ENCODE data around the gene CNTLN. TPM values are rescaled to one million over a fixed set of nuclear protein-coding genes. Genes with fewer than 3 reads are reported as not detected.

The CNTLN gene
- total RNA-seq, 1 experiment from 2014 or later, result 7.8 TPM

DNA sequence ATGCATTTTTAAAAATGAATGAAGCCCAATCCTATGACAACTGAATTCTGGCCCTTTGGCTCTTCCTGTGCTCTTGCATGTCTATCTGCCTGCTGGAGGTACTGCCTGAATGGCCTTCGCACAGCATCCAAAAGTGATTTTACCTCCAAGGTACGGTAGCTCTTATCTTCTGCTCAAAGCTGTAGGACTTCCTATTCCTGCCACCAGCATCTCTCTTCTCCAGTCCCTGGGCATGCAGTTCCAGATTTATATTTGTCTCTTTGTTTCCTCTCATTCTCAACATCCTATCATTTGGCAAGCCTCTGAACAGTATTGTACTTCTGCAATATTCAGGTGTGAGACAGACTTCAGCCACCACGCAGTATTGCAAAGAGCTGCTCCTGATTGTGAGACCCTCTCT, 400.3 kb downstream of the CNTLN start:
- ChIA-PET CTCF (no interaction called here), POLR2A (no interaction called here)
- no peak for DNase-seq
- no peaks in the 10 kb centered on the region for H3K4me1 Mint-ChIP-seq (ENCODE audit: low read depth, unreplicated experiment)
- no peaks in the 10 kb centered on the region for H3K36me3 Mint-ChIP-seq (ENCODE audit: insufficient read depth, unreplicated experiment)
- Histone ChIP-seq H3K27me3 (replicated peaks; ENCODE audit: control insufficient read depth, insufficient read depth, low read length) (no peaks in the 10 kb centered on the region), H3K36me3 (ENCODE audit: control insufficient read depth, insufficient read depth, low read length) (no peaks in the 10 kb centered on the region), H3K4me3 (ENCODE audit: low read depth, low read length) (no peak overlapping the region), H3K4me1 (no peaks in the 10 kb centered on the region), H3K9me3 (no peaks in the 10 kb centered on the region)
- intact Hi-C loops (cut with micrococcal nuclease; ENCODE audit: unreplicated experiment), result loop anchor here (10.0 kb wide), 2 partner anchors 80 to 120 kb away; no protein-coding TSS in a partner anchor
- no TSS peak for BruUV-seq (replicated peaks)
- H3K27ac Mint-ChIP-seq (ENCODE audit: unreplicated experiment), result no peak overlapping the region
- no peak overlapping the region for H3K4me3 Mint-ChIP-seq (ENCODE audit: unreplicated experiment)
- peaks cover 9% of the 10 kb centered on the region for H3K27me3 Mint-ChIP-seq (ENCODE audit: insufficient read depth, unreplicated experiment)
- no peaks in the 10 kb centered on the region for H3K9me3 Mint-ChIP-seq (ENCODE audit: unreplicated experiment)
- TF ChIP-seq, protein P1, sequence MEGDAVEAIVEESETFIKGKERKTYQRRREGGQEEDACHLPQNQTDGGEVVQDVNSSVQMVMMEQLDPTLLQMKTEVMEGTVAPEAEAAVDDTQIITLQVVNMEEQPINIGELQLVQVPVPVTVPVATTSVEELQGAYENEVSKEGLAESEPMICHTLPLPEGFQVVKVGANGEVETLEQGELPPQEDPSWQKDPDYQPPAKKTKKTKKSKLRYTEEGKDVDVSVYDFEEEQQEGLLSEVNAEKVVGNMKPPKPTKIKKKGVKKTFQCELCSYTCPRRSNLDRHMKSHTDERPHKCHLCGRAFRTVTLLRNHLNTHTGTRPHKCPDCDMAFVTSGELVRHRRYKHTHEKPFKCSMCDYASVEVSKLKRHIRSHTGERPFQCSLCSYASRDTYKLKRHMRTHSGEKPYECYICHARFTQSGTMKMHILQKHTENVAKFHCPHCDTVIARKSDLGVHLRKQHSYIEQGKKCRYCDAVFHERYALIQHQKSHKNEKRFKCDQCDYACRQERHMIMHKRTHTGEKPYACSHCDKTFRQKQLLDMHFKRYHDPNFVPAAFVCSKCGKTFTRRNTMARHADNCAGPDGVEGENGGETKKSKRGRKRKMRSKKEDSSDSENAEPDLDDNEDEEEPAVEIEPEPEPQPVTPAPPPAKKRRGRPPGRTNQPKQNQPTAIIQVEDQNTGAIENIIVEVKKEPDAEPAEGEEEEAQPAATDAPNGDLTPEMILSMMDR (IDR thresholded peaks at IDR 0.05; ENCODE audit: insufficient read depth in 1 of 2, low read depth in 1 of 2, low read length in 1 of 2, severe bottlenecking in 1 of 2, unreplicated experiment in 1 of 2), result no peak

DNA sequence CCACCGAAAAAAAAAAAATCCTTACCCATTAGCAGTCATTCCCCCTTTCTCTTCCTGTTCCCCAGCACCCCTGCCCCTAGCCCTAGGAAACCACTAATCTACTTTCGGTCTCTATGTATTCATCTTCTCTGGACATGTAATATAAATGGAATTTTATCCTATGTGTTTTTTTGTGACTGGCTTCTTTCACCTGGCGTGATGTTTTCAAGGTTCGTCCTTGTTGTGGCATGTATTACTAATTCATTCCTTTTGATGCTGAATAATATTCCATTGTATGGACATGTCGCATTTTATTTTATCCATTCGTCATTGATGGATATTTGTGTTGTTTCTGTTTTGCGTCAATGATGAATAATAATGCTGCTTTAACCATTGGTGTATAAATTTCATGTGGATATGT, 401.2 kb downstream of the CNTLN start:
- no peak overlapping the region for H3K4me3 ChIP-seq (ENCODE audit: low read depth, low read length)
- no peaks in the 10 kb centered on the region for H3K9me3 ChIP-seq
- H3K36me3 Mint-ChIP-seq (ENCODE audit: insufficient read depth, unreplicated experiment), result no peaks in the 10 kb centered on the region
- no peaks in the 10 kb centered on the region for H3K4me1 ChIP-seq
- no peak overlapping the region for H3K27ac Mint-ChIP-seq (ENCODE audit: unreplicated experiment)
- TF ChIP-seq, protein P1 (IDR thresholded peaks at IDR 0.05; ENCODE audit: insufficient read depth in 1 of 2, low read depth in 1 of 2, low read length in 1 of 2, severe bottlenecking in 1 of 2, unreplicated experiment in 1 of 2), result no peak
- H3K27me3 ChIP-seq (replicated peaks; ENCODE audit: control insufficient read depth, insufficient read depth, low read length), result no peaks in the 10 kb centered on the region
- BruUV-seq (replicated peaks), result no TSS peak
- no peaks in the 10 kb centered on the region for H3K9me3 Mint-ChIP-seq (ENCODE audit: unreplicated experiment)
- POLR2A ChIA-PET, result no interaction called here
- intact Hi-C loops (cut with micrococcal nuclease; ENCODE audit: unreplicated experiment), result loop anchor here (10.0 kb wide), 2 partner anchors 79 to 119 kb away; no protein-coding TSS in a partner anchor
- CTCF ChIA-PET, result no interaction called here
- H3K4me3 Mint-ChIP-seq (ENCODE audit: unreplicated experiment), result no peak overlapping the region
- no peaks in the 10 kb centered on the region for H3K4me1 Mint-ChIP-seq (ENCODE audit: low read depth, unreplicated experiment)
- no peak for DNase-seq
- no peaks in the 10 kb centered on the region for H3K36me3 ChIP-seq (ENCODE audit: control insufficient read depth, insufficient read depth, low read length)
- peaks cover 12% of the 10 kb centered on the region for H3K27me3 Mint-ChIP-seq (ENCODE audit: insufficient read depth, unreplicated experiment)

DNA sequence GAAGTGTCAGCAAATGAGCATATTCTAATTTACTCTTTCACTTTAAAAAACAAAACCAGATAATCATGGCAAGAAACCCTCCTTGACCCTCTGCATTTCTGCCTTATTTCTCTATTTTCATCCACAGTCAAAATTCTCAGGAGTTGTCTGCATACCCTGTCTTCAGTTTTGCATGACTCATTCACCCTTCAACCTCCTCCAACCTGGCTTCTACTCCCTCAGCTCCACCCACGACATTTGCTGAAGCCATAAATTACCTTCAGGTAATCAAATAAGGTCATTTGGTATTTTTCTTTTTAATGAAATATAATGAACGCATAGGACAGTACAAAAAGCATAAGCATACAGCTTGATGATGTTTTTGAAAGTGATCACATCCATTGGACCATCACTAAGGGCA, 416.2 kb downstream of the CNTLN start:
- Mint-ChIP-seq H3K4me3 (ENCODE audit: unreplicated experiment) (no peak overlapping the region), H3K9me3 (ENCODE audit: unreplicated experiment) (no peaks in the 10 kb centered on the region), H3K27ac (ENCODE audit: unreplicated experiment) (no peak overlapping the region), H3K4me1 (ENCODE audit: low read depth, unreplicated experiment) (no peaks in the 10 kb centered on the region), H3K27me3 (ENCODE audit: insufficient read depth, unreplicated experiment) (no peaks in the 10 kb centered on the region), H3K36me3 (ENCODE audit: insufficient read depth, unreplicated experiment) (no peaks in the 10 kb centered on the region)
- Histone ChIP-seq H3K4me1 (no peaks in the 10 kb centered on the region), H3K27me3 (replicated peaks; ENCODE audit: control insufficient read depth, insufficient read depth, low read length) (no peaks in the 10 kb centered on the region), H3K9me3 (no peaks in the 10 kb centered on the region), H3K4me3 (ENCODE audit: low read depth, low read length) (no peak overlapping the region), H3K36me3 (ENCODE audit: control insufficient read depth, insufficient read depth, low read length) (no peaks in the 10 kb centered on the region)
- no peak for DNase-seq
- ChIA-PET POLR2A (no interaction called here), CTCF (no interaction called here)
- intact Hi-C loops (cut with micrococcal nuclease; ENCODE audit: unreplicated experiment), result no loop called here
- BruUV-seq (replicated peaks), result no TSS peak
- TF ChIP-seq, protein P1 (IDR thresholded peaks at IDR 0.05; ENCODE audit: insufficient read depth in 1 of 2, low read depth in 1 of 2, low read length in 1 of 2, severe bottlenecking in 1 of 2, unreplicated experiment in 1 of 2), result no peak
